Motor neuron (in vitro differentiated cells): Measurements from ENCODE around the gene ITGAE. TPM values are rescaled to one million over a fixed set of nuclear protein-coding genes. Genes with fewer than 3 reads are reported as not detected.

Source experiments
- ATAC-seq, 8 experiments: fragments of 200-7000 bp; cut with Tn5 transposase; replicated peaks in 6 of 8; 2 replicates each; pipeline ENCODE4 v1.8.0; 2021; ENCODE audit warnings: mild to moderate bottlenecking in 8 of 8, moderate library complexity in 8 of 8
- H3K27ac ChIP-seq, 2 donors: fragments of 250-450 bp; sonication (Bioruptor Pico); 2 replicates each; pipeline ENCODE4 v1.9.0; 2021; ENCODE audit warnings: antibody characterized with exemption in 2 of 2, mild to moderate bottlenecking in 2 of 2, moderate library complexity in 1 of 2
- H3K4me1 ChIP-seq, 2 donors: fragments of 250-450 bp; sonication (Bioruptor Pico); replicated peaks in 1 of 2; 2 replicates each; pipeline ENCODE4 v1.6.1; 2021; ENCODE audit warnings: antibody characterized with exemption in 2 of 2, mild to moderate bottlenecking in 2 of 2, moderate library complexity in 1 of 2
- H3K4me3 ChIP-seq, 5 donors: fragments of 250-450 bp; sonication (Bioruptor Pico); 2 replicates each; pipeline ENCODE4 v1.9.0; 2021; ENCODE audit warnings: antibody characterized with exemption in 5 of 5, mild to moderate bottlenecking in 5 of 5, moderate library complexity in 4 of 5
- WGBS, 10 experiments: fragments of 450-650 bp; shearing (Covaris generic); methylation state at CpG; one replicate each; pipeline ENCODE4 v1.0.0; 2022; 5-methylcytosine and 5-hydroxymethylcytosine counted together
- in situ Hi-C, 9 experiments: fragments of 400-800 bp; cut with MboI; loops; one replicate each; pipeline ENCODE4 v1.15.0; 2021; ENCODE audit warnings: low sequenced_read_pairs in 9 of 9, low pct_unique_long_range_greater_than_20kb in 2 of 9; ENCODE audit not compliant: unreplicated experiment in 9 of 9
- total RNA-seq, 8 experiments: library from RNA; unstranded; fragments of 300-600 nt; gene quantifications; 2 replicates each; pipeline versions ENCODE4 v1.2.3 to v1.2.4, GENCODE V29; 2022

ITGAE gene
- total RNA-seq, 8 experiments from 2014 or later: 14.0 to 47.6 (median 22.3) TPM

DNA sequence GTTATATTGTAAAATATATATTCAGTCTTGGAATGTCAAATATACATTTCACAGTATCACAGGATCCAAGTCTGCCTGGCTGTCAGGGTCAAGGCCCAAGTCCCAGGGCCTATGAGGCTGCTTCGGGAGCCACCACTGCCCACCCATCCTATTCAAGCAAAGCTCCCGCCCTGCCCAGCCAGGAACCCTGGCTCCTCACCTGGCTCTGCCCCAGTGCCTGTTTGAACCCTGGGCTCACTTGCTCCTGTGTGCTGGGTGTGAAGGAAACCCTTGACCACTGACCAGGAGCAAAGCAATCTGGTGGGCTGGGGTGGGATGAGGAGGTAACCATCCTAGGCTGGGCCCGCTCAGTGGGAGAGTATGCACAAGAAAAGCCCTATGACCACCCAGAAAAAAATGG lies 27.0 kb downstream of the ITGAE start:
- Histone ChIP-seq H3K4me3 (no peak overlapping the region), H3K4me1 (peaks cover 0 to 6% of the 10 kb centered on the region in 2 donors), H3K27ac (no peak overlapping the region)
- WGBS, 10 experiments: 80 to 100% (median 100%) methylated on average over 1 of the region's 3 CpGs; no CpG with 5 or more reads in 6 of the 10 experiments
- in situ Hi-C loops: no loop called here
- ATAC-seq: no peak

DNA sequence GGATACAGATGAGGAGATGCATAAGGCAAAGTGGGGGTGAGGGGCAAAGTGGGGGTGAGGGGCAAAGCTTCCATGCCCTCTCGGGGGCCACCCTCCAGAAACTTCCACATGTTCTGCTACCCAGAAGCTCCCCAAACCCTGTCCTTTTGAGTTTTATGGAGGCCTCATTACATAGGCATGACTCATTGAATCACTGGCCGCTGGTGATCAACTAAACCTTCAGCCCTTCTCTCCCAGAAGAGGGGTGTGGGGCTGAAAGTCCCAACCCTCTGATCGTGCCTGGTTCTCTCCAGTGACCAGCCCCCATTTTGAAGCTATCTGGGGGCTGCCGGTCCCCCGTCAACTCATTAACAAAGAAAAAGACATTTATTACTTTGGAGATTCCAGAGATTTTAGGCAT lies 27.5 kb downstream of the ITGAE start:
- peaks cover 0 to 6% of the 10 kb centered on the region in 2 donors for H3K4me1 ChIP-seq
- 27 to 90% (median 71%) methylated on average over 1 to 3 of the region's 5 CpGs; no CpG with 5 or more reads in 4 of the 10 experiments for WGBS, 10 experiments
- in situ Hi-C loops: no loop called here
- peak in 2 of 8 experiments; percentile 69 to 95 for ATAC-seq
- no peak overlapping the region for H3K27ac ChIP-seq
- no peak overlapping the region for H3K4me3 ChIP-seq

DNA sequence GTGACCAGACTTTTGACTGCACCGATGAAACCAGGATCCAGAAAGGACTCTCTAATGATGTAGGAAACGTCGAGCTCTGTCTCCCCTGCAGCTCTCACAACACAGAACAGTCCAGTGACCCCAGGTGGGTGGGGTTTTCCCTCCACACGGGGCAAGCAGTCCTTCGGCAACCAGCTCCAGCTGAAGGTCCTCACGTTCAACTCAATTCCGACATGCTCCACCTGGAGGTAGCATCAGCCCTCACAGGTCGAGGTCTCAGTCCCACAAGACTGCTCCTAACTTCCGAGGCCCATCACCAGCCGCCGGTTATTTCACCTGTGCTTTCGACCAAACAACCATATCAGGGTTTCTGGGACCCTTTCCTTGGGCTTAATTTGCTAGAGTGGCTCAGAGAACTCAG lies 28.2 kb downstream of the ITGAE start:
- Histone ChIP-seq H3K4me3 (no peak overlapping the region), H3K4me1 (peaks cover 0 to 6% of the 10 kb centered on the region in 2 donors), H3K27ac (no peak overlapping the region)
- 60 to 100% (median 85%) methylated on average over 1 to 7 of the region's 12 CpGs; no CpG with 5 or more reads in 3 of the 10 experiments for WGBS, 10 experiments
- in situ Hi-C loops: no loop called here
- ATAC-seq: no peak

DNA sequence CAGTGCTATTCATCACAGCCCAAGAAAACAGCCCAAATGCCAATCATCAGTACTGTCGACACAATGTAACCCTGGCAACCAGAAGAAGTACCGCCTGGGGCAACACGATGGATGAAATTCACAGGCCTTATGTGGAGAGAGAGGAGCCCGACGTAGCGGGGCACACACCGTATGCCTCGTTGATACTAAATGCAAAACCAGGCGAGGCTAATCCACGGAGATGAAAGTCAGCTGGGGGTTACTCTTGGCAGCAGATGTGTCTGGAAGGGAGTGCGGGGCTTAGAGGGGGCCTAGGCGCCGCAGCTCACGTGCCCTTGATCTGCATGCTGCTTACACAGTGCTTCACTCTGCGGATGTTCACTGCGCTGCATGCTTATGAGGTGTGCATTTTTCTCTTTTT lies 29.8 kb downstream of the ITGAE start:
- 0 to 82% (median 41%) methylated on average over 1 to 6 of the region's 16 CpGs; no CpG with 5 or more reads in 3 of the 10 experiments for WGBS, 10 experiments
- in situ Hi-C loops: no loop called here
- H3K4me3 ChIP-seq: no peak overlapping the region
- peak in 6 of 8 experiments; percentile 49 to 86 (median 80) for ATAC-seq
- peaks cover 0 to 6% of the 10 kb centered on the region in 2 donors for H3K4me1 ChIP-seq
- H3K27ac ChIP-seq: no peak overlapping the region

DNA sequence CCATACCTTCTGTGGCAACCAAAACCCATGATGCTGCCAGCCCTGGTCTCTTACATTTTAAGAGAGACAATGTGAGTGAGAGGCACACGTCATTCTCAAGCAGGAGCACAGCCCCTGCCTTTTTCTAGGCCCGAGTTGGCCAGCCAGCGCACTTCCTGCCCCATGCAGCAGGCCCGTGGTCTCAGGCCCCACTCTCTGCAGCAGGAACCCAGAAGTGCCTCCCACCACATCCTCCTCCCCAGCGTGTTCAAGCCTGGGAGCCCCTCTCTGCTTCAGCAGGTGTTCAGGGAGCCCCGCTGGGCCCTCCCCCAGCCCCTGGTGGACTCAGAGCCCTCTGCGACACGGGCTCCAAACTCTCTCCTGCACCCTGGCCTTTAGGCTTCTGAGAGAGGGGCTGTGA lies 30.5 kb downstream of the ITGAE start:
- Histone ChIP-seq H3K4me3 (no peak overlapping the region), H3K4me1 (peaks cover 0 to 6% of the 10 kb centered on the region in 2 donors), H3K27ac (no peak overlapping the region)
- ATAC-seq: no peak
- in situ Hi-C loops: no loop called here
- WGBS, 10 experiments: 92 to 100% methylated on average over 1 to 2 of the region's 8 CpGs; no CpG with 5 or more reads in 8 of the 10 experiments

DNA sequence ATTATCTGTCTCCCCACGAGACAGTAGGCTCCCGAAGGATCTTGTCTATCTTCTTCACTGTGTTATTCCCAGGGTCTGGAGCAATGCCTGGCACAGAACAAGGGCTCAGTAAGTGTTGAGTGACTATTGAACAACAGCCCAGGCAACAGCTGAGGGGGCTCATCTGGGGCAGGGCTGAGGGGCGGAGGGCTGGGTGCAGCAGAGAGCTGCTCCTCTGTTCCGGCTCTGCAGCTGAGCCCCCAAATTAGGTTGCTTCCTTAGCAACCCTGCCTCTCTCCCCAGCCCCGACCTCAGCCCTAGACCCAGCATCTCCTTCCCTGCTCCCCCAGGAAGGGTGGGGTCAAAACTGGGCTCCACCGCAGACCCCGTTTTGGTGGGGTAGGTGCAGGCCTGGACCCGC lies 32.2 kb downstream of the ITGAE start:
- Histone ChIP-seq H3K4me3 (no peak overlapping the region), H3K27ac (no peak overlapping the region), H3K4me1 (peaks cover 0 to 6% of the 10 kb centered on the region in 2 donors)
- in situ Hi-C loops: no loop called here
- WGBS, 10 experiments: 50 to 100% (median 80%) methylated on average over 1 to 3 of the region's 8 CpGs; no CpG with 5 or more reads in 5 of the 10 experiments
- ATAC-seq: no peak

DNA sequence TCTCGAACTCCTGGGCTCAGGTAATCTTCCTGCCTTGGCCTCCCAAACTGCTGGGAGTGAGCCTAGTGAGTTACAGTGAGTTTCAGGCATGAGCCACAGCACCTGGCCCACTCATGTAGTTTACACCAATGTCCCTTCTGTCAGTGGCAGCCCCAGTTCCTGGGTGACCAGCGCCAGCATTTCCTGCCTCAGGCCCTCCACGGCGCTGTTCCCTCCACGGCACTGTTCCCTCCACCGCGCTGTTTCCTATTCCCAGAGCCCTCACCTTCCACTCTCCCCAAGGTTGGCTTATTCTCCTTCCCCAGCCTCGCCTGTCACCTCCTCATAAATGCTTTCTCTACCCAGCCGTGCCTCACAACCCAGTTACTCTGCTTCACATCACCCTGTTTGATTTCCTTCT lies 32.6 kb downstream of the ITGAE start:
- ATAC-seq: no peak
- no peak overlapping the region for H3K27ac ChIP-seq
- in situ Hi-C loops: no loop called here
- peaks cover 0 to 6% of the 10 kb centered on the region in 2 donors for H3K4me1 ChIP-seq
- no peak overlapping the region for H3K4me3 ChIP-seq
- WGBS, 10 experiments: 74 to 100% (median 81%) methylated on average over 2 to 8 of the region's 9 CpGs; no CpG with 5 or more reads in 4 of the 10 experiments

DNA sequence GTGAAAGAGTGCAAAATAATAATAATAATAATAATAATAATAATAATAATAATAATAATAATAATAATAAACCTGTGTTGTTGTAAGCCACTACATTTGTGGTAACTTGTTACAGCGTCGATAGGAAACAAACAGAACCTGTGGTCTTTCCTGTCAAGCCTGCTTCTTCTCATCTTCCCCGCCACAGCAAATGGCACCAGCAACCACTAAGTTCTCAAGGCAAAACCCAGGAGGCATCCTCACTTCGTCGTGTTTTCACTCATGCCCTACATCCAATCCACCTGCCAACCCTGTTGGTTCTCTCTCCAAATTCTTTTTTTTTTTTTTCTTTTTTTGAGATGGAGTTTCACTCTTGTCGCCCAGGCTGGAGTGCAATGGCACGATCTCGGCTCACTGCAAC lies 34.2 kb downstream of the ITGAE start:
- 65 to 100% (median 95%) methylated on average over 2 to 8 of the region's 8 CpGs; no CpG with 5 or more reads in 1 of the 10 experiments for WGBS, 10 experiments
- in situ Hi-C loops: no loop called here
- Histone ChIP-seq H3K27ac (no peak overlapping the region), H3K4me1 (peaks cover 0 to 3% of the 10 kb centered on the region in 2 donors), H3K4me3 (no peak overlapping the region)
- no peak for ATAC-seq

DNA sequence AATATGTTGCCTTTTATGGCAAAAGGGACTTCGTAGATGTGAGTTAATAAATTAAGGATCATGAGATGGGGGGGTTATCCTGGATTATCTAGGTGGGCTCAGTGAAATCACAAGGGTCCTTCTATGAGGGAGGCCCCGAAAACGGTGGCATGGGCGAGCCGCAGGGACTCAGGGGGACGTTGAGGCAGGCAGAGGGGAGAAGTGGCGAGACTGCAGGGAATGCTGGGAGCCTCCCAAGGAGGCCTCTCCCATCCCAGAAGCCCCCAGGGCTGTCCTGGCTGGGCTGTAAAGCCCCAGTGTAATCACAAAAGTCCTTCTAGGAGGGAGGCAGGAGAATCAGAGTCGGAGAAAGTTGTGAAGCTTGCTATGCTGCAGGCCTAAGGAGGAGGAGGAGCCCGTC lies 35.0 kb downstream of the ITGAE start:
- in situ Hi-C loops: no loop called here
- Histone ChIP-seq H3K27ac (no peak overlapping the region), H3K4me3 (no peak overlapping the region), H3K4me1 (no peaks in the 10 kb centered on the region)
- ATAC-seq: no peak
- WGBS, 10 experiments: 60 to 96% (median 78%) methylated on average over 1 to 8 of the region's 9 CpGs; no CpG with 5 or more reads in 2 of the 10 experiments

DNA sequence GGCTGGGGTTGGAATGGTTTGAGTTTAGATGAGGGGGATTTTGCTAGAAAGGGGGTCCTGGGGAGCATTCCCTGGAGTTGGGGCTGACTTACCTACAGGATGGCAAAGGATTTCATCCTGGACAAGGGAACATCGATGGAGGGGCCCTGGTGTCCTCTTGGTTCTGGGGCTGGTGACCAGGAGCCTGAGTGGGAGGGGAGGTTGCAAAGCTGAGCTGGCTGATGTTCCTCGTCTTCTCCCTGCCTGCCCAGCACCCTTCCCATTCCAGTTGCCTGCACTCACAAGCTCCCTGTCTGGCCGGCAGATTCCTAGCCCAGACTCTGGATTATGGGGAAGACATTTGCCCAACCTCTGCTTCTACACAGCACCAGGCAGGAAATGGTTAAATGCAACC lies 37.2 kb downstream of the ITGAE start:
- H3K4me3 ChIP-seq: no peak overlapping the region
- no peak overlapping the region for H3K27ac ChIP-seq
- no peak for ATAC-seq
- in situ Hi-C loops: no loop called here
- H3K4me1 ChIP-seq: no peaks in the 10 kb centered on the region
- WGBS, 10 experiments: 20 to 67% (median 52%) methylated on average over 1 to 2 of the region's 3 CpGs; no CpG with 5 or more reads in 6 of the 10 experiments

DNA sequence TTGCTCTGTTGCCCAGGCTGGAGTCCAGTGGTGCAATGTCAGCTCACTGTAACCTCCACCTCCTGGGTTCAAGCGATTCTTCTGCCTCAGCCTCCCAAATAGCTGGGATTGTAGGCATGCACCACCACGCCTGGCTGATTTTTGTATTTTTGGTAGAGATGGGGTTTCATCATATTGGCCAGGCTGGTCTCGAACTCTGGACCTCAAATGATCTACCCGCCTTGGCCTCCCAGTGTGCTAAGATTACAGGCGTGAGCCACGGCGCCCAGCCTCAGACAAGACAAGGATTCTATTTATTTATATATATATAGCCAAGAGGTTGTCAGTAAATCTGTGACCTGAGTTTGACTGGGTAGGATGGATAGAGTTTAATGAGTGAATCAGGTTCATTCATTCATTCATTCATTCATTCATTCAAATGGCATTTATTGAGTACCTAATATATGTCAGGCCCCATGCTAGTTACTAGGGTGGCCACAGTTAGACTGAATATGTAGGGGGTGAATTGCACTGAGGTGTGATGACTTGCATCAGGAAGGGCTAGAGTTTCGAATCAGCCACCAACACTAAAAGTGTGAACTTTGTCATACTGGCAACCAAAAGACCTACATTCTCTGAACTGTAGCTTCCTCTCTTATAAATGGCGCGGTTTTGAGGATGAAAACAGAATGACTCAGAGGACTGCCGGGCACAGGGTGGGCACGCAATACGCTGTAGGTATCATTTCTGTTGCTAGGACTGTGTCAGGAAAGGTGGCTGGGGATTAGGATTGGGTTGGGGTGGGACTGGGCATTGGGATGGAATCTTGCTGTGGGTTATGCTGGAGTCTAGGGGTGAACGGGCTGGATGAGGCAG lies 37.8 kb downstream of the ITGAE start:
- Histone ChIP-seq H3K27ac (no peak overlapping the region), H3K4me1 (no peaks in the 10 kb centered on the region), H3K4me3 (no peak overlapping the region)
- ATAC-seq: no peak
- WGBS, 10 experiments: 50 to 95% (median 78%) methylated on average over 1 to 11 of the region's 14 CpGs; no CpG with 5 or more reads in 2 of the 10 experiments
- in situ Hi-C loops: no loop called here

DNA sequence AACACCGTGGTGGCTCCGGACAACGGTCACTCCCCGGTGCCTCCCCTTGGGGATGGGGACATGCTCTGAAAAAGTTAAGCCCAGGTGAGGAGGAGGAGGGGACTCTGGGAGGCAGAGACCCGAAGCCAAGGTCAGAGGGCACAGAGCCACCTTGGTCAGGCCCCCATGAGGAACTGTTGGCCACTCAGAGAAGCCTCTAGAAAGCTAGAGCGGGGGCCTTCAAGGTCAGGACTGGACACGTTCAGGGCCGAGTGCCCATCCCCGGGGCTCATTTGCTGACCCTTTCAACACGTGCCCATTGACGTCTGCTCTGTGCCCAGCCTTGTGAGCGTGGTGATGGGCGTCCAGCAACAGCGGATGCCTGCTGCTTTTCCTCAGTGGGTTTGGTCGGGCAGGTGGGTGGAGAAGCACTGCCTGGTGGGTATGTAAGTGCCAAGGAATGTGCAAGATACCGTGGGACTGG lies 39.0 kb downstream of the ITGAE start:
- ATAC-seq: no peak
- H3K4me1 ChIP-seq: no peaks in the 10 kb centered on the region
- WGBS, 10 experiments: 68 to 100% (median 84%) methylated on average over 1 to 13 of the region's 16 CpGs; no CpG with 5 or more reads in 6 of the 10 experiments
- no peak overlapping the region for H3K4me3 ChIP-seq
- no peak overlapping the region for H3K27ac ChIP-seq
- in situ Hi-C loops: no loop called here

DNA sequence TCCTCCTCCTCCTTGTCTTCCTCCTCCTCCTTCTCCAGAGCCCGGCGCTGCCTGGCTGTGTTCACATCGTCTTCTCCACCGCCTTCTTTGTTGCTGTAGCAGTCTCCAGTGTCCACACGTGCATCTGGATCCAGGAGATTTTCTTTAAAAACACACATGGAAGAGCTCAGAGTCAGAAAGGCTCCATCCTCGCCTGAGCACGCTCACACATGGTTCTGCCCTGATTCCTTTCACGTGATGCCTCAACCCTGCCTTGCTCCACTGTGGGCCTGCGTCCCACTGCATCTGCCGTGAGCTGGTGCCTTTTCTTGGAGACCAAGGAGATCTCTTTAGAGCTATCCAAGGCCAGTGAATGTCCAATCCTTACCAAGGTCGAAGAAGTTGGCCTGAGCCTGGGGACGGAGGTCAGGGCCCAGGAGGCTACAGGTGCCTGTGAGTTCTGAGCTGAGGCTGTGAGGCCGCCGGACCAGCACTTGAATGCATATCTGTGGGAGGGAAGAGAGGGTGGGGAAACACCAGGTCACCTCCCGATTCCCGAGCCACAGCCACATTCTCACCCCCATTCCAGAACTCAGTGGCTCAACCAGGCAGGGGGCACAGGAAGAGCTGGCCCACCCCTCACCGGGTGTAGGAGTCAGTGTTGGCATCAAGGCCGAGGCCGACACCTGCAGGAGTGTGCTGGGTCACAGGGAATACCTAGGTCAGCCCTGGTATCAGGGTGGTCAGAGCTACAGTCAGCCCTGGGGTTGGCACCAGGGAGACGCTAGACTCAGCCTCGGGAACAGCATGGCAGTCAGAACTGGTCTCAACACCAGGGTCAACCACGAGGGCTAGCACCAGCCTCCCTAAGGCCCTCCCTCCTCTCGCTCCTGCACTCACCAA lies 39.7 kb downstream of the ITGAE start:
- Histone ChIP-seq H3K4me1 (no peaks in the 10 kb centered on the region), H3K4me3 (no peak overlapping the region), H3K27ac (no peak overlapping the region)
- in situ Hi-C loops: no loop called here
- WGBS, 10 experiments: 0 to 83% (median 44%) methylated on average over 1 to 14 of the region's 23 CpGs; no CpG with 5 or more reads in 3 of the 10 experiments
- ATAC-seq: no peak
